ENCODE results near the gene LYL1.

- no peak for TF ChIP-seq REST (IDR thresholded peaks at IDR 0.05; ENCODE audit: borderline replicate concordance)
- TF ChIP-seq CTCF (IDR thresholded peaks at IDR 0.05; ENCODE audit: poor library complexity, severe bottlenecking), result no peak
- no peak for TF ChIP-seq POLR2AphosphoS5 (IDR thresholded peaks at IDR 0.05)
- no peak for TF ChIP-seq SMC3 (conservative IDR thresholded peaks at IDR 0.05; ENCODE audit: poor library complexity)
- TF ChIP-seq EP300 (conservative IDR thresholded peaks at IDR 0.05; ENCODE audit: poor library complexity, severe bottlenecking), result no peak
- TF ChIP-seq EZH2 (IDR thresholded peaks at IDR 0.05; ENCODE audit: borderline replicate concordance, insufficient read depth, low read length, poor library complexity, severe bottlenecking), result no peak
- no peak for TF ChIP-seq TAF1 (IDR thresholded peaks at IDR 0.05; ENCODE audit: low read depth)
- no peak for TF ChIP-seq RAD21 (conservative IDR thresholded peaks at IDR 0.05)
- TF ChIP-seq MXI1 (conservative IDR thresholded peaks at IDR 0.05; ENCODE audit: poor library complexity, severe bottlenecking), result no peak
Measured at GRCh38 chr19:13076787-13077186, 25.9 kb downstream of the LYL1 start.
